NCI-H187 treated with DMSO at 0.1 percent for 48 hours (cell line): Measurements from ENCODE around the gene SPRYD4.
"Not testable (repeated sequence)": the region's sequence is repeated elsewhere in the genome, so short reads cannot be mapped to it uniquely, and the experiment has no call there.

Source experiments
- DNase-seq: peaks from one replicate; lab custom pipeline; 2025; lab: John Stamatoyannopoulos, UW

SPRYD4 gene

GRCh38 chr12:56476972-56477432, 8.6 kb downstream of the SPRYD4 start:
- DNase-seq: no peak

- DNase-seq: no peak
Measured at GRCh38 chr12:56477521-56478225, 9.3 kb downstream of the SPRYD4 start.

- DNase-seq: no peak
Measured at GRCh38 chr12:56479625-56480024, 11.2 kb downstream of the SPRYD4 start.

- no peak for DNase-seq
Measured at GRCh38 chr12:56484566-56484965, 16.2 kb downstream of the SPRYD4 start.

- DNase-seq: no peak
Measured at GRCh38 chr12:56486694-56487093, 18.3 kb downstream of the SPRYD4 start.

- no peak for DNase-seq
Measured at GRCh38 chr12:56487448-56488040, 19.2 kb downstream of the SPRYD4 start.

GRCh38 chr12:56488041-56488955, 19.9 kb downstream of the SPRYD4 start, which contains the start of gene GLS2:
TSS of gene GLS2 (minus strand) at chr12:56488161. CDS start at chr12:56488118, 43 bp downstream.
- DNase-seq: peak; percentile 89

GRCh38 chr12:56490360-56490759, 22.0 kb downstream of the SPRYD4 start:
- no peak for DNase-seq

- DNase-seq: not testable (repeated sequence)
Measured at GRCh38 chr12:56493409-56494105, 25.2 kb downstream of the SPRYD4 start.

- DNase-seq: not testable (repeated sequence)
Measured at GRCh38 chr12:56494106-56494415, 25.7 kb downstream of the SPRYD4 start.

GRCh38 chr12:56494481-56494880, 26.1 kb downstream of the SPRYD4 start:
- not testable (repeated sequence) for DNase-seq

GRCh38 chr12:56496704-56497103, 28.3 kb downstream of the SPRYD4 start:
- not testable (repeated sequence) for DNase-seq

GRCh38 chr12:56498126-56498902, 29.9 kb downstream of the SPRYD4 start:
- DNase-seq: not testable (repeated sequence)

GRCh38 chr12:56499452-56499851, 31.1 kb downstream of the SPRYD4 start:
- DNase-seq: not testable (repeated sequence)

- not testable (repeated sequence) for DNase-seq
Measured at GRCh38 chr12:56499879-56500278, 31.5 kb downstream of the SPRYD4 start.

GRCh38 chr12:56510786-56511185, 42.4 kb downstream of the SPRYD4 start:
- DNase-seq: no peak

- DNase-seq: not testable (repeated sequence)
Measured at GRCh38 chr12:56514014-56514318, 45.6 kb downstream of the SPRYD4 start.

- DNase-seq: no peak
Measured at GRCh38 chr12:56517854-56518253, 49.5 kb downstream of the SPRYD4 start.

GRCh38 chr12:56518570-56518969, 50.2 kb downstream of the SPRYD4 start:
- DNase-seq: no peak

- DNase-seq: no peak
Measured at GRCh38 chr12:56520048-56520447, 51.7 kb downstream of the SPRYD4 start.

- no peak for DNase-seq
Measured at GRCh38 chr12:56520506-56520905, 52.1 kb downstream of the SPRYD4 start.
